ENCODE data around the gene RBM4B. TPM values are rescaled to one million over a fixed set of nuclear protein-coding genes. Genes with fewer than 3 reads are reported as not detected.

RBM4B gene
- total and polyA plus RNA-seq, 4 donors, result 7.1 to 13.8 (median 10.6) TPM

DNA sequence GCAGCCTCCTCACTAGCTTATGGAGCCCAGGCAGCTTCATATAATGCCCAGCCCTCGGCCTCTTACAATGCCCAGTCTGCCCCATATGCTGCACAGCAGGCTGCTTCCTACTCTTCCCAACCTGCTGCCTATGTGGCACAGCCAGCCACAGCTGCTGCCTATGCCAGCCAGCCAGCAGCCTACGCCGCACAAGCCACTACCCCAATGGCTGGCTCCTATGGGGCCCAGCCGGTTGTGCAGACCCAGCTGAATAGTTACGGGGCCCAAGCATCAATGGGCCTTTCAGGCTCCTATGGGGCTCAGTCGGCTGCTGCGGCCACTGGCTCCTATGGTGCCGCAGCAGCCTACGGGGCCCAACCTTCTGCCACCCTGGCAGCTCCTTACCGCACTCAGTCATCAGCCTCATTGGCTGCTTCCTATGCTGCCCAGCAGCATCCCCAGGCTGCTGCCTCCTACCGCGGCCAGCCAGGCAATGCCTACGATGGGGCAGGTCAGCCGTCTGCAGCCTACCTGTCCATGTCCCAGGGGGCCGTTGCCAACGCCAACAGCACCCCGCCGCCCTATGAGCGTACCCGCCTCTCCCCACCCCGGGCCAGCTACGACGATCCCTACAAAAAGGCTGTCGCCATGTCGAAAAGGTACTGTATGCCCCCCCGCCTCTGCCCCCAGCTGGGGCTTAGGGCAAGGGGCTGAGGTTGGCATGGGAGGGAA is 52.5 kb downstream of the RBM4B start:
- TF ChIP-seq TAF1 (conservative IDR thresholded peaks at IDR 0.05) (no peak), FOXA2 (IDR thresholded peaks at IDR 0.05) (no peak), FOXA1 (IDR thresholded peaks at IDR 0.05) (no peak), HNF4A (conservative IDR thresholded peaks at IDR 0.05) (no peak), RAD21 (IDR thresholded peaks at IDR 0.05) (no peak), JUND (IDR thresholded peaks at IDR 0.05) (no peak), NR2F2 (IDR thresholded peaks at IDR 0.05) (no peak), MAX (IDR thresholded peaks at IDR 0.05) (no peak)
- TF ChIP-seq, protein P1, sequence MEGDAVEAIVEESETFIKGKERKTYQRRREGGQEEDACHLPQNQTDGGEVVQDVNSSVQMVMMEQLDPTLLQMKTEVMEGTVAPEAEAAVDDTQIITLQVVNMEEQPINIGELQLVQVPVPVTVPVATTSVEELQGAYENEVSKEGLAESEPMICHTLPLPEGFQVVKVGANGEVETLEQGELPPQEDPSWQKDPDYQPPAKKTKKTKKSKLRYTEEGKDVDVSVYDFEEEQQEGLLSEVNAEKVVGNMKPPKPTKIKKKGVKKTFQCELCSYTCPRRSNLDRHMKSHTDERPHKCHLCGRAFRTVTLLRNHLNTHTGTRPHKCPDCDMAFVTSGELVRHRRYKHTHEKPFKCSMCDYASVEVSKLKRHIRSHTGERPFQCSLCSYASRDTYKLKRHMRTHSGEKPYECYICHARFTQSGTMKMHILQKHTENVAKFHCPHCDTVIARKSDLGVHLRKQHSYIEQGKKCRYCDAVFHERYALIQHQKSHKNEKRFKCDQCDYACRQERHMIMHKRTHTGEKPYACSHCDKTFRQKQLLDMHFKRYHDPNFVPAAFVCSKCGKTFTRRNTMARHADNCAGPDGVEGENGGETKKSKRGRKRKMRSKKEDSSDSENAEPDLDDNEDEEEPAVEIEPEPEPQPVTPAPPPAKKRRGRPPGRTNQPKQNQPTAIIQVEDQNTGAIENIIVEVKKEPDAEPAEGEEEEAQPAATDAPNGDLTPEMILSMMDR (IDR thresholded peaks at IDR 0.05; ENCODE audit: low read depth, low read length, missing input control), result no peak
- TF ChIP-seq, protein P2, sequence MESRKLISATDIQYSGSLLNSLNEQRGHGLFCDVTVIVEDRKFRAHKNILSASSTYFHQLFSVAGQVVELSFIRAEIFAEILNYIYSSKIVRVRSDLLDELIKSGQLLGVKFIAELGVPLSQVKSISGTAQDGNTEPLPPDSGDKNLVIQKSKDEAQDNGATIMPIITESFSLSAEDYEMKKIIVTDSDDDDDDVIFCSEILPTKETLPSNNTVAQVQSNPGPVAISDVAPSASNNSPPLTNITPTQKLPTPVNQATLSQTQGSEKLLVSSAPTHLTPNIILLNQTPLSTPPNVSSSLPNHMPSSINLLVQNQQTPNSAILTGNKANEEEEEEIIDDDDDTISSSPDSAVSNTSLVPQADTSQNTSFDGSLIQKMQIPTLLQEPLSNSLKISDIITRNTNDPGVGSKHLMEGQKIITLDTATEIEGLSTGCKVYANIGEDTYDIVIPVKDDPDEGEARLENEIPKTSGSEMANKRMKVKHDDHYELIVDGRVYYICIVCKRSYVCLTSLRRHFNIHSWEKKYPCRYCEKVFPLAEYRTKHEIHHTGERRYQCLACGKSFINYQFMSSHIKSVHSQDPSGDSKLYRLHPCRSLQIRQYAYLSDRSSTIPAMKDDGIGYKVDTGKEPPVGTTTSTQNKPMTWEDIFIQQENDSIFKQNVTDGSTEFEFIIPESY (IDR thresholded peaks at IDR 0.05), result no peak
- TF ChIP-seq, protein P3, sequence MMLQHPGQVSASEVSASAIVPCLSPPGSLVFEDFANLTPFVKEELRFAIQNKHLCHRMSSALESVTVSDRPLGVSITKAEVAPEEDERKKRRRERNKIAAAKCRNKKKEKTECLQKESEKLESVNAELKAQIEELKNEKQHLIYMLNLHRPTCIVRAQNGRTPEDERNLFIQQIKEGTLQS (IDR thresholded peaks at IDR 0.05), result no peak
- H3K9ac ChIP-seq (ENCODE audit: low read depth in 1 of 2, low read length in 2 of 2), result no peak overlapping the region
- DNase-seq (ENCODE audit: low spot score), result no peak
- no peak overlapping the region for H3K27ac ChIP-seq (ENCODE audit: low read depth in 1 of 2, low read length in 2 of 2)
- no peaks in the 10 kb centered on the region for H3K9me3 ChIP-seq (ENCODE audit: control insufficient read depth in 4 of 4, low read length in 3 of 4)
- no peak overlapping the region for H3K4me3 ChIP-seq (ENCODE audit: low read depth in 1 of 3, low read length in 3 of 3)
- H3K4me1 ChIP-seq (ENCODE audit: control insufficient read depth in 4 of 4, insufficient read depth in 4 of 4, low read length in 3 of 4), result peaks cover 3 to 23% (median 19%) of the 10 kb centered on the region in 4 donors
- WGBS, result 96% methylated on average over 26 of the region's 26 CpGs
- peaks cover 16 to 66% (median 51%) of the 10 kb centered on the region in 4 donors for H3K36me3 ChIP-seq (ENCODE audit: control insufficient read depth in 4 of 4, insufficient read depth in 3 of 4, low read depth in 1 of 4, low read length in 3 of 4)
- H3K27me3 ChIP-seq (ENCODE audit: control insufficient read depth in 4 of 4, insufficient read depth in 4 of 4, low read length in 3 of 4), result no peaks in the 10 kb centered on the region

GRCh38 chr11:66624450-66624849 is 53.2 kb downstream of the RBM4B start:
- H3K9ac ChIP-seq (ENCODE audit: low read depth in 1 of 2, low read length in 2 of 2), result no peak overlapping the region
- H3K36me3 ChIP-seq (ENCODE audit: control insufficient read depth in 4 of 4, insufficient read depth in 3 of 4, low read depth in 1 of 4, low read length in 3 of 4), result peaks cover 15 to 63% (median 49%) of the 10 kb centered on the region in 4 donors
- no peak overlapping the region for H3K4me3 ChIP-seq (ENCODE audit: low read depth in 1 of 3, low read length in 3 of 3)
- DNase-seq (ENCODE audit: low spot score), result no peak
- H3K4me1 ChIP-seq (ENCODE audit: control insufficient read depth in 4 of 4, insufficient read depth in 4 of 4, low read length in 3 of 4), result peaks cover 3 to 26% (median 21%) of the 10 kb centered on the region in 4 donors
- no peak overlapping the region for H3K27ac ChIP-seq (ENCODE audit: low read depth in 1 of 2, low read length in 2 of 2)
- 94% methylated on average over 16 of the region's 16 CpGs for WGBS
- TF ChIP-seq TAF1 (conservative IDR thresholded peaks at IDR 0.05), result no peak
- TF ChIP-seq, protein P2 (IDR thresholded peaks at IDR 0.05), result no peak
- TF ChIP-seq HNF4G (IDR thresholded peaks at IDR 0.05), result no peak
- no peak for TF ChIP-seq GABPA (IDR thresholded peaks at IDR 0.05 in 1 of 2, conservative IDR thresholded peaks at IDR 0.05 in 1 of 2)
- no peak for TF ChIP-seq MAX (IDR thresholded peaks at IDR 0.05)
- no peaks in the 10 kb centered on the region for H3K27me3 ChIP-seq (ENCODE audit: control insufficient read depth in 4 of 4, insufficient read depth in 4 of 4, low read length in 3 of 4)
- H3K9me3 ChIP-seq (ENCODE audit: control insufficient read depth in 4 of 4, low read length in 3 of 4), result no peaks in the 10 kb centered on the region

All from liver (tissue), 9 donors.